ENCODE measurements around the gene TCF25.

TCF25 gene

GRCh38 chr16:89873109-89873971 lies at the start of gene TCF25 (continued):
- peak; percentile 14; the same call in 1 of the 2 replicates for TF ChIP-seq ZBTB10 (tag by site-specific recombination; IDR thresholded peaks at IDR 0.05)
- TF ChIP-seq ZNF184 (tag by site-specific recombination; IDR thresholded peaks at IDR 0.05): no peak
- TF ChIP-seq PRDM10 (tag by site-specific recombination; IDR thresholded peaks at IDR 0.05): peak; percentile 28; the same call in 1 of the 2 replicates
- TF ChIP-seq ZSCAN4 (tag by site-specific recombination; IDR thresholded peaks at IDR 0.05): no peak
- no peak for TF ChIP-seq KLF17 (tag by site-specific recombination; IDR thresholded peaks at IDR 0.05)
- TF ChIP-seq ZNF280D (tag by site-specific recombination; IDR thresholded peaks at IDR 0.05): no peak
- TF ChIP-seq ZBTB48 (tag by site-specific recombination; IDR thresholded peaks at IDR 0.05): peak; percentile 79
- 0 out of 2 replicates have a peak, but pooled peaks have one; percentile 43 for TF ChIP-seq ZNF239 (tag by site-specific recombination; IDR thresholded peaks at IDR 0.05)
- no peak; the same call in 1 of the 2 replicates for TF ChIP-seq ZNF768 (tag by site-specific recombination; IDR thresholded peaks at IDR 0.05)
- no peak for TF ChIP-seq ZNF174 (tag by site-specific recombination; IDR thresholded peaks at IDR 0.05)
- TF ChIP-seq ZNF274 (IDR thresholded peaks at IDR 0.05; ENCODE audit: low read length): no peak
- no peak for TF ChIP-seq ZNF274 (tag by site-specific recombination; IDR thresholded peaks at IDR 0.05; ENCODE audit: borderline replicate concordance)
- peak; percentile 66 for TF ChIP-seq HIC1 (tag by site-specific recombination; IDR thresholded peaks at IDR 0.05)
- TF ChIP-seq SCRT2 (tag by site-specific recombination; IDR thresholded peaks at IDR 0.05): no peak
- no peak for TF ChIP-seq ZNF670 (tag by site-specific recombination; IDR thresholded peaks at IDR 0.05; ENCODE audit: low read depth)
- no peak for TF ChIP-seq ZNF37A (tag by site-specific recombination; IDR thresholded peaks at IDR 0.05)
- no peak for TF ChIP-seq ZNF658 (tag by site-specific recombination; IDR thresholded peaks at IDR 0.05)
- no peak for TF ChIP-seq ZNF510 (tag by site-specific recombination; IDR thresholded peaks at IDR 0.05; ENCODE audit: insufficient replicate concordance)
- TF ChIP-seq PRDM4 (tag by site-specific recombination; IDR thresholded peaks at IDR 0.05): no peak

Measured in HEK293 (cell line).